ENCODE data around the gene PLEKHA7.

Gene PLEKHA7

DNA sequence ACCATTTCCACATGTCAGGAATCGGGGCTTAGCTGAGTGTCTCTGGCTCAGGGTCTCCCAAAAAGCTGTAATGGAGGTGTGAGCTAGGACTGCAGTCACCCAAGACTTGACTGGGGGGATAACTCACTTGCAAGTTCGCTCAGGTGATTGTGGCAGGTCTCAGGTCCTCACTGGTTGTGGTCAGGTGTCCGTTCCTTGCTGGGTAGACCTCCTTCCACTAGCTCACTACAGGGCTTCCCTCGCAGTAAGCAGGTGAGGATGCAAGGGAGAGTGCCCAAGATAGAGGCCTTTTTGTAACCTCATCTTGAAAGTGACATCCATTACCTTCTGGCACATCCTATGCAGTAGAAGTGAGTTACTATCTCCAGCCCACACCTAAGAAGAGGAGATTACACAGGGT lies 246.3 kb downstream of the PLEKHA7 start:
- no peak for DNase-seq
- Histone ChIP-seq H3K9me3 (ENCODE audit: severe bottlenecking) (no peaks in the 10 kb centered on the region), H3K36me3 (no peaks in the 10 kb centered on the region), H3K4me3 (ENCODE audit: low read depth, low read length) (no peak overlapping the region), H3K27me3 (ENCODE audit: insufficient read depth, low read depth, severe bottlenecking) (no peaks in the 10 kb centered on the region), H3K27ac (no peak overlapping the region)
- no peak for TF ChIP-seq CTCF (IDR thresholded peaks at IDR 0.05; ENCODE audit: low read depth, low read length)

GRCh38 chr11:16767137-16767536 lies 247.1 kb downstream of the PLEKHA7 start:
- Histone ChIP-seq H3K27ac (no peak overlapping the region), H3K36me3 (no peaks in the 10 kb centered on the region), H3K27me3 (ENCODE audit: insufficient read depth, low read depth, severe bottlenecking) (no peaks in the 10 kb centered on the region), H3K4me3 (ENCODE audit: low read depth, low read length) (no peak overlapping the region), H3K9me3 (ENCODE audit: severe bottlenecking) (no peaks in the 10 kb centered on the region)
- no peak for TF ChIP-seq CTCF (IDR thresholded peaks at IDR 0.05; ENCODE audit: low read depth, low read length)
- no peak for DNase-seq

DNA sequence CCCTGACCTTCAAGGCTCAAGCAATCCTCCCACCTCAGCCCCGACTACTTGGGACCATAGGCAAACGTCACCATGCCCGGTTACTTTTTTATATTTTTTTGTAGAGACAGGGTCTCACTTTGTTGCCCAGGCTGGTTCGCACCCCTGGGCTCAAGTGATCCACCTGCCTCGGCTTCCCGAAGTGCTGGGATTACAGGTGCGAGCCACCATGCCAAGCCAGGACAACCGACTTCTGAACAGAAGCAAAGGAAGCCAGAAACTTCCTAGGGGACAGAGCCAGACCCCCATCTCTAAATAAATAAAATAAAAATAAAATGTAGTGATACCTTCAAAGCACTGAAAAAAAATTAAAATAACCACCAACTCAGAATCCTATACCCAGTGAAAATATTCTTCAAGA lies 249.3 kb downstream of the PLEKHA7 start:
- Histone ChIP-seq H3K36me3 (no peaks in the 10 kb centered on the region), H3K4me3 (ENCODE audit: low read depth, low read length) (no peak overlapping the region), H3K9me3 (ENCODE audit: severe bottlenecking) (no peaks in the 10 kb centered on the region), H3K27ac (no peak overlapping the region), H3K27me3 (ENCODE audit: insufficient read depth, low read depth, severe bottlenecking) (no peaks in the 10 kb centered on the region)
- DNase-seq: no peak
- TF ChIP-seq CTCF (IDR thresholded peaks at IDR 0.05; ENCODE audit: low read depth, low read length): no peak

GRCh38 chr11:16763746-16764145 lies 250.5 kb downstream of the PLEKHA7 start:
- no peaks in the 10 kb centered on the region for H3K27me3 ChIP-seq (ENCODE audit: insufficient read depth, low read depth, severe bottlenecking)
- DNase-seq: no peak
- TF ChIP-seq CTCF (IDR thresholded peaks at IDR 0.05; ENCODE audit: low read depth, low read length): no peak
- H3K4me3 ChIP-seq (ENCODE audit: low read depth, low read length): no peak overlapping the region
- H3K27ac ChIP-seq: no peak overlapping the region
- peaks cover 3% of the 10 kb centered on the region; the same call in 1 of the 2 replicates for H3K36me3 ChIP-seq
- no peaks in the 10 kb centered on the region for H3K9me3 ChIP-seq (ENCODE audit: severe bottlenecking)

GRCh38 chr11:16759857-16760508 lies 254.2 kb downstream of the PLEKHA7 start:
- Histone ChIP-seq H3K36me3 (peaks cover 23% of the 10 kb centered on the region), H3K9me3 (ENCODE audit: severe bottlenecking) (no peaks in the 10 kb centered on the region), H3K27me3 (ENCODE audit: insufficient read depth, low read depth, severe bottlenecking) (no peaks in the 10 kb centered on the region), H3K27ac (no peak overlapping the region), H3K4me3 (ENCODE audit: low read depth, low read length) (no peak overlapping the region)
- no peak for DNase-seq
- TF ChIP-seq CTCF (IDR thresholded peaks at IDR 0.05; ENCODE audit: low read depth, low read length): no peak

Data from WERI-Rb-1 (cell line).